Gastrocnemius medialis (tissue), 4 donors: ENCODE results near the gene GPR61. TPM values are rescaled to one million over a fixed set of nuclear protein-coding genes. Genes with fewer than 3 reads are reported as not detected.

Experiments
- ATAC-seq, 2 donors: fragments of 150-250 bp; one replicate each; pipeline ENCODE4 v1.9.1; 2016
- DNase-seq, 2 donors: peaks; one replicate each; pipeline ENCODE4 v3.0.0-alpha.2; 2019
- H3K27ac ChIP-seq, 4 donors: fragments of 200-600 bp; sonication (generic); 1 replicate in 1 of 4; 2 replicates in 3 of 4; pipeline ENCODE4 v1.5.1; 2016 to 2018; ENCODE audit warnings: mild to moderate bottlenecking in 2 of 4, moderate library complexity in 1 of 4
- H3K27me3 ChIP-seq, 3 donors: fragments of 200-600 bp; sonication (generic) in 2 of 3; 1 replicate in 1 of 3; 2 replicates in 2 of 3; pipeline versions ENCODE4 v1.5.1 to v1.6.0; 2016 to 2019; ENCODE audit warnings: mild to moderate bottlenecking in 1 of 3, moderate library complexity in 1 of 3
- H3K36me3 ChIP-seq, 2 donors: fragments of 200-600 bp; sonication (generic) in 1 of 2; one replicate each; pipeline ENCODE4 v1.5.1; 2017 to 2018
- H3K4me1 ChIP-seq, 2 donors: fragments of 200-600 bp; sonication (generic) in 1 of 2; one replicate each; pipeline ENCODE4 v1.5.1; 2016 to 2017; ENCODE audit warnings: mild to moderate bottlenecking in 2 of 2
- H3K4me3 ChIP-seq, 4 donors: fragments of 200-600 bp; sonication (generic) in 3 of 4; 1 replicate in 1 of 4; 2 replicates in 3 of 4; pipeline ENCODE4 v1.5.1; 2016 to 2019; ENCODE audit warnings: mild to moderate bottlenecking in 2 of 4
- H3K9me3 ChIP-seq, 3 donors: fragments of 200-600 bp; sonication (generic) in 2 of 3; 1 replicate in 1 of 3; 2 replicates in 2 of 3; pipeline ENCODE4 v1.5.1; 2016 to 2019
- CTCF ChIP-seq, 5 experiments: fragments of 450-650 bp in 3 of 5; fragments of 200-600 bp in 2 of 5; sonication (generic) in 2 of 5; IDR thresholded peaks in 4 of 5; conservative IDR thresholded peaks in 1 of 5; 1 replicate in 4 of 5; 2 replicates in 1 of 5; pipeline ENCODE4 v1.5.1; 2016 to 2019; ENCODE audit warnings: antibody characterized with exemption in 5 of 5, mild to moderate bottlenecking in 3 of 5, moderate library complexity in 3 of 5
- POLR2A ChIP-seq, 2 donors: fragments of 450-650 bp; IDR thresholded peaks; one replicate each; pipeline ENCODE4 v1.6.1; 2017; ENCODE audit warnings: antibody characterized with exemption in 2 of 2, mild to moderate bottlenecking in 2 of 2, moderate library complexity in 2 of 2
- in situ Hi-C, 4 donors: fragments of 200-750 bp; cut with MboI; loops; one replicate each; pipeline versions ENCODE4 v1.15.0 to v1.8.0; 2017; ENCODE audit warnings: low sequenced_read_pairs in 4 of 4
- intact Hi-C: fragments of 100-400 bp; cut with DNase I; formaldehyde crosslinking; loops from one replicate; pipeline ENCODE4 v1.15.1; 2023; ENCODE audit warnings: low total_unique reads
- total RNA-seq, 4 donors: library from RNA; depleted of rRNA; stranded (reverse); fragments of >200 nt; gene quantifications; one replicate each; pipeline versions ENCODE4 v1.1.0 to v1.2.3, GENCODE V29; 2016

Gene GPR61
- total RNA-seq, 4 donors from 2014 or later = not detected

- TF ChIP-seq POLR2A (IDR thresholded peaks at IDR 0.05) (no peak), CTCF (IDR thresholded peaks at IDR 0.05 in 4 of 5, conservative IDR thresholded peaks at IDR 0.05 in 1 of 5) (no peak)
- in situ Hi-C loops = no loop called here
- peaks cover 72 to 92% of the 10 kb centered on the region in 2 donors for H3K4me1 ChIP-seq
- intact Hi-C loops = no loop called here
- no peaks in the 10 kb centered on the region for H3K36me3 ChIP-seq
- no peak for DNase-seq
- H3K9me3 ChIP-seq = no peaks in the 10 kb centered on the region
- H3K27ac ChIP-seq = no peak overlapping the region
- H3K4me3 ChIP-seq = no peak overlapping the region
- H3K27me3 ChIP-seq = no peaks in the 10 kb centered on the region
- ATAC-seq = no peak
Observed at GRCh38 chr1:109565241-109565640, 25.6 kb downstream of the GPR61 start.

- peaks cover 80 to 93% of the 10 kb centered on the region in 2 donors for H3K4me1 ChIP-seq
- intact Hi-C loops = no loop called here
- ATAC-seq (no peak), DNase-seq (no peak)
- H3K27me3 ChIP-seq = no peaks in the 10 kb centered on the region
- TF ChIP-seq POLR2A (IDR thresholded peaks at IDR 0.05) = no peak
- no peak for TF ChIP-seq CTCF (IDR thresholded peaks at IDR 0.05 in 4 of 5, conservative IDR thresholded peaks at IDR 0.05 in 1 of 5)
- no peak overlapping the region for H3K4me3 ChIP-seq
- no peak overlapping the region for H3K27ac ChIP-seq
- H3K36me3 ChIP-seq = no peaks in the 10 kb centered on the region
- H3K9me3 ChIP-seq = no peaks in the 10 kb centered on the region
- in situ Hi-C loops = no loop called here
Observed at GRCh38 chr1:109566982-109567381, 27.3 kb downstream of the GPR61 start.

- intact Hi-C loops = no loop called here
- in situ Hi-C loops = no loop called here
- H3K27ac ChIP-seq = no peak overlapping the region
Observed at GRCh38 chr1:109567877-109568672, 28.4 kb downstream of the GPR61 start.

GRCh38 chr1:109569323-109569722 lies 29.7 kb downstream of the GPR61 start:
- H3K27ac ChIP-seq = no peak overlapping the region
- H3K4me1 ChIP-seq = peaks cover 60 to 71% of the 10 kb centered on the region in 2 donors

More at GRCh38 chr1:109567877-109568672, 28.4 kb downstream of the GPR61 start:
- TF ChIP-seq CTCF (IDR thresholded peaks at IDR 0.05 in 4 of 5, conservative IDR thresholded peaks at IDR 0.05 in 1 of 5) (no peak), POLR2A (IDR thresholded peaks at IDR 0.05) (no peak)
- Histone ChIP-seq H3K9me3 (no peaks in the 10 kb centered on the region), H3K27me3 (no peaks in the 10 kb centered on the region), H3K36me3 (no peaks in the 10 kb centered on the region), H3K4me3 (no peak overlapping the region), H3K4me1 (peaks cover 72 to 84% of the 10 kb centered on the region in 2 donors)
- ATAC-seq (no peak), DNase-seq (no peak)

More at GRCh38 chr1:109569323-109569722, 29.7 kb downstream of the GPR61 start:
- H3K4me3 ChIP-seq = no peak overlapping the region
- H3K27me3 ChIP-seq = no peaks in the 10 kb centered on the region
- no peaks in the 10 kb centered on the region for H3K36me3 ChIP-seq
- H3K9me3 ChIP-seq = no peaks in the 10 kb centered on the region
- ATAC-seq (no peak), DNase-seq (no peak)
- in situ Hi-C loops = no loop called here
- intact Hi-C loops = no loop called here
- TF ChIP-seq CTCF (IDR thresholded peaks at IDR 0.05 in 4 of 5, conservative IDR thresholded peaks at IDR 0.05 in 1 of 5) (no peak), POLR2A (IDR thresholded peaks at IDR 0.05) (no peak)
